NCI-H2196 treated with DMSO at 0.1 percent for 48 hours (cell line): ENCODE data around the gene RARB.

Experiments
- DNase-seq: peaks from one replicate; lab custom pipeline; 2025; ENCODE audit not compliant: unreplicated experiment; lab: John Stamatoyannopoulos, UW

The RARB gene

DNA sequence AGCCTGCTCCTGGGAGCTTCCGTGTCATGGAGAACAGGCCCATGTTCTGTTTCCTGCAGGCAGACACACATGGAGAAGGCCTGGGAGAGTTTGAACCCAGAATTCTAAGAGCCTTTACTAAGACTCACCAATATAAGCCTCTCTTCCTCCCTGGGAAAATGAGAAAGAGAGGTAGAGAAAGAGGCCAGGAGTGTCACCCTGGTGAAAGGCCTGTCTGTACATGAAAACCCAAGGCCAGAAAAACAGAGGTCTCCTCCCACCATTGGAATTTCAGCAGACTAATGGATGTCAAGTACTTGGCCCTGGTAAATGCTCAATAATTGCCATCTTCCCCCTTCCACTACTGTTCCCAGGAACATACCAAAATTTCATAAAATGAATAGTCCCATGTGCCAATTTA, 119.0 kb downstream of the RARB start:
- no peak for DNase-seq

DNA sequence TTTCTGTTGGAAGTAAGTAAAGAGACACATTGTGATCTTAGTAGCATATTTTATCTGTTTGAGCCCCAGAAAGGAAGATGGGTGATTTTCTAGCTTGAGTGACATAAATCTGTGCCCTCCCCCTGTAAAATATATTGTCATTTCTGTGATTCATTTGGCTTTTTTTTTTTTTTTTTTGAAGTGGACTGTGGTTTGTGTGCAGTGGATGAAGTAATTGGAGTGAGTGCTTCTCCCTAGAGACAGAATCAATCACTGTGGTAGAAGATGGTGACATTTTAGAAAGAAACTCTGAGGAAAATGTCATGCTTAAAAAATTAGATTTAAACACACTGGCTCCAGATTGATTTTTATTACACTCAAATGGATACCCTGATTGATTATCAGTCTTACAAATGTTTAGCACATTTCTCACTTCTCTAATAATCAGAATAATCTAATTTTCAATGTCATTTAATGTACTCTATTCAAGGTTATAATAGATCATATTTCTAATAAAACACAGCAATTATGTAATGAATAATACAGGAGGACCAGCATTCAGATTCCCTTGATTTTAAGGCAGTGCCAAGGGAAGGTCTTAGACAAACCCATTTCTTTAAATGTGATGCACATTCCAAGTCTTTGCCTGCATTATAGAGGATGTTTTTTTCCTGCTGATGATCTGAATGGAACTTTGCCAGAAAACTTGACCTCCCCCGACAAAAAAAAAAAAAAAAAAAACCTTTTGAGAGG, 120.0 kb downstream of the RARB start:
- DNase-seq = no peak

DNA sequence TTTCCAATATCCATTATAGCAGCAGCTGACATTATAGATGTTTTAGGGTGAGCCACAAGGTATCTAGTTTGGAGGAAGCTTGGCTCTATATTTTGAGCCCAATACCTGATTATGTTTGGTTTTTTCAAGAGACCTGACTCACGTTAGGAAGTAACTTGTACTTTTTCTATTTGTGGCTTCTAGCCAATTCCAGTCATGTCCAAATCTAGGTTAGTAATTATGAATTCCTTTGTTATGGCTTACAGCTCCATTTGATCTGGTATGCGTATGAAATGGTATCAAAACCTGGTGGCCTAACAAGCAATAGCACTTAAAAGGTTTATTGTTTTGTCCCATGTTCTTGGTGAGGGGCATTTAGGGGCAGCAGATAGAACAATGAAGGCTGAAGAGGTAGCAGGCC, 120.8 kb downstream of the RARB start:
- no peak for DNase-seq

DNA sequence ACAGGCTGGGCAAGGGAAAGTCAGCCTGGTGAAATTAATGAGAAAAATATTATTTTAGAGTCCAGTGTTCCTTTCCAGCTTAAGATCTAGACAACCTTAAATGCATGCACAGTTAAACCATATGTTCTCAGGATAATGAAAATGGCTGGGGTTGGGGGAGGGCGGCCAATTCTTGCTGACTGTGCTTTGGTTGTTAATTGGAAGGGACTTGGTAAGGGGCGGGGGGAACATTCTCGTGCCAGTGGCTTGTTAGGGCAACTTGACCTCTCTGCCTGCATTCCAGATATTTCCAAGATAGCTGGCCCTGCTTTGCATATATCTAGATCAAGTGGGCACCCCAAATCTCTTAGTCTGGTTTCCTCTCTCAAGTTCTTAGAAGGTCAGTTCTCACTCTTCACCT, 124.2 kb downstream of the RARB start:
- DNase-seq = no peak

DNA sequence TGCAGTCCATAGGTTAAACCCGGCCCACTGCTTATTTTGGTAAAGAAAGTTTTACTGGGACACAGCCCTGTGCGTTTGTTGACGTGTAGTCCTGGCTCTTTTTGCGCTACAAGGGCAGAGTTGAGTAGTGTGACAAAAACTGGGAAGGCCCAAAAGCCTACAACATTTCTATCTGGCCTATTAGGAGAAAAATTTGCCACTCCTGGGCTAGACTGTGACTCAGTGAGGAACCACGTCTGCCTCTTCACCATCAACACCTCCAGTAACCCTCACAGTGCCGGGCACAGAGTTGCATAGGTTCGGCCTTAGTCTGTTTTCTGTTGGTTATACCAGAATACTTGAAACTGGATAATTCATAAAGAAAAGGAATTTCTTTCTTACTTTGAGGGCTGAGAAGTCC, 126.3 kb downstream of the RARB start:
- DNase-seq = no peak

DNA sequence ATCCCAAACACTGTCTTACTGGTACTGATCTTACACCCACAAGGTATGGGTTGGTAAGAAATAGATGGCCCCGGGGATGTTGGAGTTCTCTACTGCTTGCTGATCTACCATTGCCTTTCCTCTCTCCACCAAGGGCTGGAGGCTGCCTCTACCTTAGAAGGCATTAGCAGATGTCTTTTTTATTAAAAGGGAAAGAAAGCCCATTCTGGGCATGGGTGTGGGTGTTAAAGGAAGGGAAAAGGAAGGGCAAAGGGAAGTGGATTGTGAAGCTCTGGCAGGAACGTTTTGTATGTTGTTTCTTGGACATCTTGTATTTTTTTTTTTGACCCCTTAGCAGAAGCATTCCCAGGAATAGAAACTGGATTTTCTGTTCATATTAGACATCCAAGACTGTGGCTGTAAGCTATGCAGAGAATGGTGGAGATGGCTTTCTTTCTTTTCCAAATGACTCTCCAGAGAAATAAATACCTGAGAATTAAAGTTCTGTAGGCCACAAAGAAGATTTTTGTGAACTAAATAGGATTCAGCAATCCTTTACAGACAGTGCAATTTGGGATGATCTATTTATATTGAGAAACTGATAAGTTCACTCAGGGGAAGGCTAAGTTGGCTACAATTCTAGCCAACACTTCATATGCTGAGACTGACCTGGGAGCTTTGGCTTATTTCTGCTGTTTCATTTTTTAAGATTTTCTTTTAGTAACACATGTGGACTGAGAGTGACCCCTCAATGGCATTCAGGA, 127.8 kb downstream of the RARB start:
- no peak for DNase-seq

DNA sequence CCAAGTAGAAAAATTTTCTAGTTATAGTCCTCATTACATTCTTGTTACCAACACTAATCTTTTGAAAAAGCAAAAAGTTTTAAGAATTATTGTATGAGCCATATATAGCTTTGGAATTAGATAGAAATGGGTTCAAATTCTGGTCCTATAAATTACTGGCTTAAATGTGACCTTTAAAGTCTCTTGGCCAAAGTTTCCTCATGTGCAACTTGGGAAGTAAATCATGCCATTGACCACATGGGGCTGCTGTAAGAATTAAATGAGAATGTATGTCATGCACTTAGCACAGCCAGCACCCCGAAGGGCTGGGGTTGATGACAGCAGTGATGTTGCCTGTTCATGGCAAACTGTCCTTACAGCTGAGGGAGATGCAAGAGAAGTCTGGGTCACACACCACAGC, 128.4 kb downstream of the RARB start:
- no peak for DNase-seq

DNA sequence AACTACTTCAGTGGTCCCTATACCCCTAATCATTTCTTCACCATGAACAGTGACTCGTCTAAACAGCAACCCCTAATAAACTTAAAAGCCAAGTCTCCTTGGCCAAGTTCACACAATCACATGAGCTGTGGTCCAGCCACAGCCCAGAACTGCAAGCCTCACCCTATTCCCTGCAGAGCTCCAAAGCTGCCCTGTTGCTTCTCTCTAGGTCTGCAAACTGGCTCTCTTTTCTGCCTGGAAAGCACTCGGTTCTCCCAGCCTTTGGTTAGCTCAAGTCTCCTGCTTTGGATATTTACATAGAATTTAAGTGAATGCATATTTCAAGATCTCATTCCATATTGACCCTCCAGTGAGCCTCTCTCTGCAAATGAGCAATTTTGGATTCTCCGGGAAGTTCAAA, 129.6 kb downstream of the RARB start:
- no peak for DNase-seq

DNA sequence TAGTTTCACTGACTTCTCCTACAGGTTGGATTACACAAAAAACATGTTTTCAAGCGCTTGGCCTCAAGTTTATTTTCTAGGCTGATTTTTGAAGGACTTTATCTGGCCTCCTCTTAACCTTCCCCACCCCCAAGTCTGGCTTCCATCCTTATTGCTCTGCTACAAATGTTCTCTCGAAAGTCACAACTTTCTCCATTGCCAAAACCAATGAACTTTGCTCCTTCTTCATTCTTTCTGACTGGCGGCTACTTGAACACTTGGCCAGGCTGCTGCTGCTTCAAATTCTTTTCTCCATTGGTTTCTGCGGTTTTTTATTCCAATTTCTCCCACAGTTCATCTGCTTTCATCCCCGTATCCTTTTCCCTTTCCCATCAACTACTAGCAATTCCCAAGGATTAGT, 130.1 kb downstream of the RARB start:
- no peak for DNase-seq

DNA sequence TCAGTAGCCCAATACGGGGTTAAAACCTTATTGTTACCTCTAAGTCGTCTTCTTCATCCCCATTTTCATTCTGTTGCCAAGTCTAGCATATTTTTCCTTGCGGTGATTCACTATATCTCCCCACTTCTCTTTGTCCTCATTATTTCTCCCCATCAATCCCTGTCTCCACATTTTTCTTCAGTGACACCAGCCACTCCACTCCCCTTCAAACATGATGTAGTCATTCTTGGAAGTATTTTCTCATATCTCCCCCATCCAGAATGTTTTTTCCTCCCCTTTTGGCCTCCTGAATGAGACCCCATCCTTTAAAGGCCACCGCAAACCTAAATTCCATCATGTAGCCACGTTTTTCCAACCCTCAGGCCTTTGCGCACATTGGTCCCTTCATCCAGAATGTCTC, 130.7 kb downstream of the RARB start:
- DNase-seq = no peak

DNA sequence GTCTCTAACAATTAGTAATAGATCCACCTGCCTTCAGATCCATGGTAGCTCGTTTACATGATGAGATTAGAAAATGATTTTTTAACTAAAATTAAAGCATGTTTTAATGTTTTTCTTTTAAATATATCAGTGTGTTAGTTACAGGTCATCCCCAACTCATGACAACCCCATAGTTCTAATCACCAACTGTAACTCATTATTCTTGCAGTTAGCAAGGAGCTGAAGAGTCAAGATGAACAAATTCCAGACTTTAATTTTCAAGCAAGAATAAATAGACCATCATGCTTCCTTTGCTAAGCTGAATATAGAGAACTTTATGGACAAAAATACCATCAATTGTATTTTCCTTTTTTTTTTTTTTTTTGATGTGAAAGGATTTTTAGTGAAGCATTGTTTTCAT, 135.5 kb downstream of the RARB start:
- no peak for DNase-seq

DNA sequence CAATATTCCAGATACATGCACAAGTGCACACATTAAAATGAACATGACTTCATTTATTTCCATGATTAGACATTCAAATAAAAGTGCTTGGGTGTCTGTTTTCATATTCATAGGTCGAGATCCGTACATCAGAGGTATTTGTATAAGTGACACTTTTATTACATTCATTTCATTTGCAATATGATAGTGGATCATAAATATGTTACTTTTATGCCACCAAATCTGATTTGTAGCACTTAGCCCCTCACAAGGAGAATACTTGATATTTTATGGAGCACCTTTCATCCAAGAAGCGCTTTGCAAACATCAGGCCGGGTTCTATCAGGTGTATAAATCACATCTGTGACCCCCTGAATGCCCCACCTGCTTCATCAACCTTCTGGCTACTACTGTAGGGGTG, 136.0 kb downstream of the RARB start:
- no peak for DNase-seq

DNA sequence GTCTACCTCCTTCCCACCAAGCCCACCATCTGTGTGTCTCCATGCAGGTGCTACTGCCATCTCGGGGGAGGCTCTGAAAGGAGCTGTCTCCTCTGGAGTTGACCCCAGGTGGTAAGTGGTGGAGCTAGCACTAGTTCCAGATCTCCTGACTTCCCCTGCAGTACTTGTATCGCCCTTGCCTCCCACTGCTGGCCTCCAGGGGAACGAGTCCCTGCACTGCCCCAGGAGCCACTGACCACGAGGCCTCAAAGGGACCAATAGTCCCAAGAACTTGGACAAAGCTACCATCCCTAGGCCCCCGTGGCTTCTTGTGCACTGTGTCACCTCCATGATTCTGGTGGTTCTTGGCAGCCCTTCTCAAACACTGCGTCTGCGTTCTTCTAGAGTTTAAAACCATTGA, 137.7 kb downstream of the RARB start:
- DNase-seq = no peak

DNA sequence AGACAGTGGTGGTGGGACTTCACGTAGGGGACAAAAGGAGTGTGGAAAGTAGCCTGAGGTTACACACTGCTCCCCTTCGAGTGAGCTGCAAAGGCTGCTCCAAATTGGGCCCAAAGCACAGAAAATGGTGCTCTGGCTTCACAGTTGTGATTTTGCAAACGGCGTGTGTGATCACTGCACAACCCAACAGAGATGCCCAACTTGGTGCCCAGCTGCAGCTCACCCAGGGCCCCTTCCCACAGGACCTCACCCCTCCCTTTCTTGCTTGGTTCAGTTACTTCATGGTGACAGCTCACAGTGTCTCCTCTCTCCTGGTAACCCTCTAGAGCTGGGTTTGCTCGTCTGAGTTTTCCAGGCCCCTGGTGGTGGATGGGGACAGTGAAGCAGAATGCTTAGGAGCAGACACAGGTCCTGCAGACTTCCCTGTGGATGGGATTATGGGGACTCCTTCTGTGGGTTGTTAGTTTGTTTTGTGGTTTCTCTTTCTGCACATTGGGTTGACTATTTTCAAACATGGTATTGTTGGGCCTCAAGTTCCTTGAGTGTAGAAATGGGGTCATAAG, 138.4 kb downstream of the RARB start:
- no peak for DNase-seq

DNA sequence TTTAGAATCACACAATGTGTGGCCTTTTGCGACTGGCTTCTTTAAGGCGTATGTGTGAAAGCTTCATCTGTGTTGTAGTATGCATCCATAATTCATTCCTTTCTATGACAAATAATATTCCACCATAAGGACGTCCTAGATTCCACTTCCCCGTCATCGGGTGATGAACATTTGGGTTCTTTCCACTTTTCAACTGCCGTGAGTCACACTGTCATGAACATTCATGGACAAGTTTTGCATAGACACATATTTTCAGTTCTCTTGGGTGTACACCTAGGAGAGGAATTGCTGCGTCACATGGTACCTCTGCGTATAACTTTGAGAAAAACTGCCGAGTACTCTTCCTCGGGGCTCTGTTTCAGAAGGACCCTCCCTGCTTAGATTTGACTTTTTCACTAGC, 139.3 kb downstream of the RARB start:
- no peak for DNase-seq

DNA sequence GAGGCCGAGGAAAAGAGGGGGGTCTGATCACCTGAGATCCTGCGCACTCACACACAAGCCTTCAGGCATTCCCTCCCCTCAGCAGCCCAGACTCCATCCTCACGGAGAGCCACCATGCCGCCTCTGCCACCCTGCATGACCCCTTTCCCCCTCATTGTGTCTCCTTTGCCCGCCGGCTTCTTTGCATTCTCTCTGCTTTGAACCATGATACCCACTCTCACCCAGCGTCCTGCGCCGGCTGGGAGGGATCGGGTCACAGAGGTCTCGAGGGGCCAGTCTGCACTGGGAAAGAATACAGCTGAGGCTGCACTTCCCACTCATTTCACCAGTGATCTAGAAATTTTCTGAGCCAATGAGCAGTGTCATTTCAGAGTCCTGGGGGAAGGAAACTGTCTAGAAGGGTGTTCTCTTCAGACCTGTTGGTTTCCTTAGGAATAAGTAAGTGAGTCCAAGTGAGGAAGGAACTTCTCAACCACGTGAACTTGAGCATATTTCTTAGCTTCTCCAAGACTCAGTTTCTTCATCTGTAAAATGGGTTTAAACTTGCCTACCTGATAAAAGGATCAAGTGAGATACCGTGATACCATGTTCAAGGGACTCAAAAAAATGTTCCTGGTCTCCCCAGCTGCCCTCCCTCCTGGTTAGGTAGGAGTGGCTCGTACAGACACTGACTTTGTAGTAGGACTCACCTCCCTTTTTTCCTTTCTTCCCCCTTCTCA, 139.9 kb downstream of the RARB start:
- no peak for DNase-seq

DNA sequence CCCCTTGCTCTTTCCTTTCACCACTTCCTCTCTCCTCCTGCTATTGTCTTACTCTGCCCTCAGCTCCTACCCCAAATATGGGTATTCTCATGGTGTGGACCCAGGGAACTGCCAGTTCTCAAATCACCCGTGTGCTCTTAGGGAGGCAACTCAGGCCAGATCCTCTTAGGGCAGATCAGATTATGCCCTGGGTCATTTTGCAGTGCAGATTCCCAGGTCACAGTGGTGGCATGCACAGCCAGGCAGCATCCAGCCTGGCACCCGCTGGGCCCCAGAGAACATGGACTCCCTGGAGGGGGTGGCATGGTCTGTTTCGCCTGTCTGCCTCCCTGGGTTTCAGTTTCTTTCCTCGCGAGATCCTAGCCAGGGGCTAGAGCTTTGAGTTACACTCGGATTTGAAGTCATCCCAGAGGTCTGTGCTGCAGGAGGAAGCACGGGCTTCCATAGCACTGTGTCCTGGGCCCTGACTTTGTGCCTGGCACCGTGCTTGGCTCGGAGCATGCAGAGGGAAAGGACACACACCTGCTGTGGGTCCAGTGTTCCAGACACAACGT, 140.5 kb downstream of the RARB start:
- DNase-seq = no peak

DNA sequence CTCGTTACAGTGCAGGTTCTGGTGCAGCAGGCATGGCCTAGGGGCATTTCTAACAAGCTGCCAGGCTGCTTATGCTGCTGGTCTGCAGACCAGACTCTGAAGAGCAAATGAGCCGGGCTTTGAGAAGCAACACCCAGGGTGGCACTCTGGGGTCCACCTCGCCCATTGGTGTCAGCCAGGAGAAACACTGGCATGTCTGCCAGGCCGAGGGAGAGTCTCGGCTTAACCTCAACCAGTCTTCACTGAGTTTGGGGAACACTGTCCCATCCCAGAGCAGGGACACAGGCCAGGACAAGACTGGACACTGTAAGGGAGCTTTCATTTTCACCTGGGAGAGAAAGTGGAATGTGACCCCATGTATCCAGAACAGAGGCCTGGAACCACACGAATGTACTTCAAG, 143.2 kb downstream of the RARB start:
- DNase-seq = no peak

DNA sequence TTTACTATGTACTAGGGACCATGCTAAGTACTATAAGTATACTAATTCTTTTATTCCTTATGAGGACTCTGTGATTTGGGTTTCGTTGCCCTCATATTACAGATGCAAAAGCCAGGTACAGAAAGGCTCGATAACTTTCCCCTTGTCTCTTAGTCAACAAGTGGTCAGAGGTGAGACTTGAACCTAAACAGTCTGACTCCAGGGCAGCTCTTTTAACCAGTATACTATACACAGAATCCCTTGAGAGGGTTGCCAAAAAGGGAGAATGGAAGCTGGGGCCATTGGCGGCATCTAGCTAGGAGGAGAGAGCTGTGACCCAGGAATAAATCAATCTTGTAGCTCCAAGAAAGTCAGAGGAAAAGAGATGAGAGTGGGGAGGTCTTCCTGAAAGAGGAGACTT, 144.3 kb downstream of the RARB start:
- no peak for DNase-seq

DNA sequence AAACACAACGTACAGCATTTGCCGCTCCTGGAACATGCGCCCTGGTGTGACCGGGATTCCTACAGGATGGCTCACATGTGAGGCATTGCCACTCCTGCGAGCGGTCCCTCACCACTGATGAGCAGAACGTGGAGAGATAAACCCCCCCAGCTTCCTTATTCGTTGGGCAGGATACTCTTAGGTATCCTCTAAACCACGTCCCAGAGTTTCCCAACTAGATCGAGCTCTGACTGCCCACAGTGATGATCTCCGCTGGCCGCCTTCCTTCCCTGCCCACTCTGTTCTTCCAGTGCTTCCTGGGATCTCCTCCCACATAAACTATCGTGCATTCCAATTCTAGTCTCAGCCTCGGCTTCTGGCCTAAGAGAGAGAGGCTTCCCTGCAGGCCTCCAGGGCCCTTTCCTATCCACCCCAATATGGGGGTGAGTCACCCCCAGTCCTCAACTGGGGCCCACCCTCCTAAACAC, 144.9 kb downstream of the RARB start:
- DNase-seq = no peak

DNA sequence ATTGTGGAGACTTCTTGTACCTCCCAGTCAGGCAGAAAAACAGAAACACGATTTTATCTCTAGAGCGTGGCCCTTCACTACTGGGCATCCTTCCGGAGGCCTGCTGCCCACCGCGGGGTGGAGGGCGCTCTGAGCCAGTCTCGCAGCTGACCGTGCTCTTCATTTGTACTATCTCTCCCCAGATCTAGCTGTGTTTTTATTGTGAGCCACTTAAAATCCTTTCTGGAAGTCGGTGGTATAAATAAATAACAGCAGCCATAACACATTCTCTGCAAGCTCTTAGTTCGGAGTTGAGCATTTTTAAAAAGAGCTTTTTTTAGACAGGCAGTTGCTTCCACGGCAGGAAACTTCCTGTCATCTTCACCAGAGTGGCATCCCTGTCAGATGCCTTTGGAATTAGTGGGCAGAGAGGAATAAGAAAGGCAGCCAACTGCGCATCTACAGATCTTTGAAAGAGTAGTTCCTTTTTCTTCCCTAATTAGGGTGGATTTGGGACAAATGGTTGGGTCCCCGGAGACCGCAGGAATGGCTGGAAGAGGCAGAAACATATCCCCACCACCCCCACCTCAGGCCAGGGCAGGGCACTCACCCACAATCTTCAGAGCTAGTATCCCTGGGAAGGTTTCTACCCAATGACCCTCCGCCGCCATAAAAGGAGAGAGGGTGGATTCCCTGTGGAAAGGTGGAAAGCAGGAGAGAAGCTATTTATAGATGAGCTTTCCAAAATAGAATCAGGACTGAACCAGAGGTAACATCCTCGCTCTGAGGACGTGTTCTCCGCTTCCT, 145.5 kb downstream of the RARB start:
- no peak for DNase-seq
